ENCODE measurements around the gene RDH5.

The RDH5 gene

GRCh38 chr12:55732288-55732687 lies 12.1 kb downstream of the RDH5 start:
- Histone ChIP-seq H3K9me3 (ENCODE audit: low read length) (no peaks in the 10 kb centered on the region), H3K27me3 (ENCODE audit: insufficient read depth, low read length) (no peaks in the 10 kb centered on the region), H3K36me3 (ENCODE audit: insufficient read depth, low read length) (no peaks in the 10 kb centered on the region), H2AFZ (ENCODE audit: low read depth, low read length) (no peak overlapping the region), H3K4me1 (ENCODE audit: insufficient read depth, low read length) (peaks cover 22% of the 10 kb centered on the region), H3K4me3 (ENCODE audit: low read length) (no peak overlapping the region)

DNA sequence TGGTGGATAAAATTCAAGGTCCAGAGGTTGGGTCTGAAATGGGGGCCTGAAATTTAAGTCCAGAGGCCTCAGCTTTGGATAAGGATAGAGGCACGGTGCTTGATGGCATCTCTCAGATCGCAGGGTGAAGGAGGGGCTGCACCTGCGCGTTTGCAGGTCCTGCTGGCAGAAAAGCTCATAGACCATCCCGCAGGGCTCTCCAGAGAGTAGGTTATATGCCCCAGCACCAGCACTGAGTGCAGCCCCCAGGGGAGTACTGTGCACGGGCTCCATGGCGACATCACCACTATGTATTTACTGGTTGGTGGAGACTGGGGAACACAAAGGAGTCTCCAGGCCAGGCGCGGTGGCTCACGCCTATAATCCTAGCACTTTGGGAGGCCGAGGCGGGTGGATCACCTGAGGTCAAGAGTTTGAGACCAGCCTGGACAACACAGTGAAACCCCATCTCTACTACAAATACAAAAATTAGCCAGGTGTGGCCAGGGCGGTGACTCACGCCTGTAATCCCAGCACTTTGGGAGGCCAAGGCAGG lies 12.9 kb downstream of the RDH5 start:
- H3K9me3 ChIP-seq (ENCODE audit: low read length), result no peaks in the 10 kb centered on the region
- H3K27me3 ChIP-seq (ENCODE audit: insufficient read depth, low read length), result no peaks in the 10 kb centered on the region
- H3K4me3 ChIP-seq (ENCODE audit: low read length), result no peak overlapping the region
- peaks cover 22% of the 10 kb centered on the region for H3K4me1 ChIP-seq (ENCODE audit: insufficient read depth, low read length)
- no peak overlapping the region for H2AFZ ChIP-seq (ENCODE audit: low read depth, low read length)
- no peaks in the 10 kb centered on the region for H3K36me3 ChIP-seq (ENCODE audit: insufficient read depth, low read length)

GRCh38 chr12:55733858-55734257 lies 13.7 kb downstream of the RDH5 start:
- H3K36me3 ChIP-seq (ENCODE audit: insufficient read depth, low read length), result no peaks in the 10 kb centered on the region
- no peak overlapping the region for H3K4me3 ChIP-seq (ENCODE audit: low read length)
- no peaks in the 10 kb centered on the region for H3K27me3 ChIP-seq (ENCODE audit: insufficient read depth, low read length)
- H3K9me3 ChIP-seq (ENCODE audit: low read length), result no peaks in the 10 kb centered on the region
- H2AFZ ChIP-seq (ENCODE audit: low read depth, low read length), result no peak overlapping the region
- peaks cover 23% of the 10 kb centered on the region for H3K4me1 ChIP-seq (ENCODE audit: insufficient read depth, low read length)

DNA sequence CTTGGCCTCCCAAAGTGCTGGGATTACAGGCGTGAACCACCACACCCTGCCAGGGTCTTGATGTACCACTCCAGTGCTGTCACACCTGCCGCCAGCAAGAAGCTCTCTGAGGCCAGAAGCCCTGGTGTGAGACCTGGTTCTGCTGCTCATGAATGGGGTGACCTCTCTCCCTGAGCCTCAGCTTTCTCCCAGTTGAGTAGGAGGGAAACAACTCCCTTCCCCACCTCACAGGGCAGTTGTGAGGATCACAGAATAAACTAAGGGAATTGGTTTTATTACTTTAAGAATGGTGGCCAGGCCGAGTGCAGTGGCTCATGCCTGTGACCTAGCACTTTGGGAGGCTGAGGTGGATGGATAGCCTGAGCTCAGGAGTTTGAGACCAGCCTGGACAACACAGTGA lies 14.4 kb downstream of the RDH5 start:
- Histone ChIP-seq H2AFZ (ENCODE audit: low read depth, low read length) (no peak overlapping the region), H3K4me3 (ENCODE audit: low read length) (no peak overlapping the region), H3K27me3 (ENCODE audit: insufficient read depth, low read length) (no peaks in the 10 kb centered on the region), H3K9me3 (ENCODE audit: low read length) (no peaks in the 10 kb centered on the region), H3K36me3 (ENCODE audit: insufficient read depth, low read length) (no peaks in the 10 kb centered on the region), H3K4me1 (ENCODE audit: insufficient read depth, low read length) (peaks cover 24% of the 10 kb centered on the region)

DNA sequence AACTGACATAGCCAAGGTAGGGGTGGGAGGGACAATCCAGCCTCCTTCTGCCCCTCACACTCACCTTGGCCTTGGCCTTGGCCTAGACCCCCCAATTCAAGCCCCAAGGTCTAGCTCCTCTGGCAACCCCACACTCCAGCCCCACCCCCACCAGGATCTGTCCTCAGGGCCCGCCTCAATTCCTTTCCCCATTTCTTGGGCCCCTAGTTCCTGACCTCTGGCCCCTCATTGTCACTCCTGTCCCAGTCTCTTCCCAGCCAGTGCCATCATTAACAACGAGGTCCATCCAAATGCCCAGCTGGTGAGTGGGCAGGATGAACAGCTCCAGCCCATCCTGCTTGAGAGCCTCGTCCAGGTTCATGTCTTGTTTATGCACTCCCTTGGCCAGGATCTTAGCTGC lies 15.9 kb downstream of the RDH5 start:
- no peaks in the 10 kb centered on the region for H3K9me3 ChIP-seq (ENCODE audit: low read length)
- no peaks in the 10 kb centered on the region for H3K27me3 ChIP-seq (ENCODE audit: insufficient read depth, low read length)
- no peaks in the 10 kb centered on the region for H3K36me3 ChIP-seq (ENCODE audit: insufficient read depth, low read length)
- H3K4me1 ChIP-seq (ENCODE audit: insufficient read depth, low read length), result peaks cover 16% of the 10 kb centered on the region
- H3K4me3 ChIP-seq (ENCODE audit: low read length), result no peak overlapping the region
- no peak overlapping the region for H2AFZ ChIP-seq (ENCODE audit: low read depth, low read length)

DNA sequence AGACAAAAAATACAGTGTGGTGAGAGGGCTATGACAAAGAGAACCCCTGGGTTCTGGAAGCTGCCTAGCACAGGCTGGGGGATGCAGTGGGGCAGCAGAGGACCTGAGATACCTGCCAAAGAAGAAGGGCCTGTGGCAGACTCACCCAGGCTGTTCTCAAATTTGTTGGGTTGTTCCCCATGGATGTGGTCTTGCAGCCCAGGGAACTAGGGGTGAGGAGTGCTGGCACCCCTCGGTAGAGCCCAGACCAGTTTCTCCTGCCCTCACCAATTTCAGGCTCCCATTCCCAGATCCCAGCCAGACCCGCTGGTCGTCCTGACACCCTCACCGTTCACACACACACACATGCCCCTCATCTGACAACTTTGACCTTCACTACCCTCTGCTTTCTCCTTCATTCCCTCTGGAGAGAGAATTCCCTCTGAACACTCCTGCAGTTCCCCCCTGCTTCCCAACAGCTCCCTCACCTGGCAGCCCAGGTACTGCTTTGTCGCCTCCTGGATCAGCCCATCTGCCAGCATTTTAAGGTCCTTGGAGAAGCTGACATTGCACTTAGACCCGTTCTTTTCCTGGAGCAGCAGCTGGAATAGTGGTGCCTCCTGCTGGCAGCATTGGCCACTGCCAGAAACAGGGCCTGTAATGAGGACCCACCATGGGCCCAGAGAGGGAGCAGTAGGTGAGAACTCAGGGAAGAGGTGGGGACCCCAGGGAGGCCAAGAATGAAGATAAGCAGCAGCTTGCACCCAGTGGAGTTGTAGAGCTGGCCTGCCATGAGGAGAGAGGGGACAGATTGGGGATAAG lies 16.8 kb downstream of the RDH5 start:
- Histone ChIP-seq H3K9me3 (ENCODE audit: low read length) (no peaks in the 10 kb centered on the region), H2AFZ (ENCODE audit: low read depth, low read length) (peak overlapping the region; percentile 46), H3K4me3 (ENCODE audit: low read length) (peak overlapping the region; percentile 58), H3K36me3 (ENCODE audit: insufficient read depth, low read length) (no peaks in the 10 kb centered on the region), H3K4me1 (ENCODE audit: insufficient read depth, low read length) (peaks cover 19% of the 10 kb centered on the region), H3K27me3 (ENCODE audit: insufficient read depth, low read length) (no peaks in the 10 kb centered on the region)

- H3K36me3 ChIP-seq (ENCODE audit: insufficient read depth, low read length), result no peaks in the 10 kb centered on the region
- peak overlapping the region; percentile 46 for H2AFZ ChIP-seq (ENCODE audit: low read depth, low read length)
- H3K9me3 ChIP-seq (ENCODE audit: low read length), result no peaks in the 10 kb centered on the region
- H3K4me1 ChIP-seq (ENCODE audit: insufficient read depth, low read length), result peaks cover 25% of the 10 kb centered on the region
- H3K4me3 ChIP-seq (ENCODE audit: low read length), result peak overlapping the region; percentile 58
- no peaks in the 10 kb centered on the region for H3K27me3 ChIP-seq (ENCODE audit: insufficient read depth, low read length)
These were observed 17.5 kb downstream of the RDH5 start for GRCh38 chr12:55737581-55738122.

DNA sequence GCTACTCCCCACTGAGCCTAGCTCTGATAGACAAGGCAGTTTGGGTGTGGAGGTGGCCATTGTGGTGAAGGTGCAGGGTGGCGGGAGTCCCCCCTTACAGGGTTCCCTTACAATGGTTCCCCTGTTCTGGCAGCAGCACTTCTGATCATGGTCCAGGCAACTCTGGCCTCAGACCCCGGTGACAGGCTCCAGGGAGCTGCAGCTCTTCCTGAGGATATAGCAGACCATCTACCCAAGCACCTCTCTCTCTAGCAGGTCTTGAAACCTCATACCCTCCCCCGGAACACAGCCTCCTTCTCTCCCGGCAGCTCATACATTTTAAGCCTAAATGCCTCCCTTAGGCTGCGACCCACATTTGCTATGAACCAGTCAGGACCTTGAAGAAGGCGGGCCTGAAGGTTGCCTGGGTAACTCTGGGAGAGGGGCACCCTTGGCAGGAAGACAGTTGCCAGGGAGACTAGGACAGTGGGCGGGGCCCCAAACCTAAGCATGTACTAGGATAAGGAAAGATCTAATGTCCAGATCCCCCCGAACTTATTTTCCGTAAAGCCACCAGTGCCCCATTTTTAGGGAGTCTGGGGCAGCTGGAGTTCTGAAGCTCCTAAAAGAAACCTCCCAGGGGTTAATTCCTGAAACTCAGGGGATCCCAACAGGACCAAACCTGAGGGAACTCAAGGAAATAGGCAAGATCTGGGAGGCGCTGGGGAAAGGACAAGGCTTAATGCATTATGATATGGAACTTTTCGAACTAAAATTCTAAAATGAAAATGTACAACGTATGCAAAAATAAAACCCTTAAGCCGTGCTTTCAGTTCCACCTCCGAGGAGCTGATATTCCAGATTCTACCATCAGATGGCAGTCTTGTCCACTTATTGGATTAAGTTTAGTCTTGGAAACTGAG lies 18.2 kb downstream of the RDH5 start:
- Histone ChIP-seq H2AFZ (ENCODE audit: low read depth, low read length) (peak overlapping the region; percentile 46), H3K9me3 (ENCODE audit: low read length) (no peaks in the 10 kb centered on the region), H3K27me3 (ENCODE audit: insufficient read depth, low read length) (no peaks in the 10 kb centered on the region), H3K4me3 (ENCODE audit: low read length) (peak overlapping the region; percentile 58), H3K36me3 (ENCODE audit: insufficient read depth, low read length) (no peaks in the 10 kb centered on the region), H3K4me1 (ENCODE audit: insufficient read depth, low read length) (peaks cover 25% of the 10 kb centered on the region)

GRCh38 chr12:55739025-55739378 lies 18.8 kb downstream of the RDH5 start:
- H3K36me3 ChIP-seq (ENCODE audit: insufficient read depth, low read length), result no peaks in the 10 kb centered on the region
- no peak overlapping the region for H2AFZ ChIP-seq (ENCODE audit: low read depth, low read length)
- peaks cover 25% of the 10 kb centered on the region for H3K4me1 ChIP-seq (ENCODE audit: insufficient read depth, low read length)
- no peaks in the 10 kb centered on the region for H3K27me3 ChIP-seq (ENCODE audit: insufficient read depth, low read length)
- H3K4me3 ChIP-seq (ENCODE audit: low read length), result peak overlapping the region; percentile 58
- no peaks in the 10 kb centered on the region for H3K9me3 ChIP-seq (ENCODE audit: low read length)

DNA sequence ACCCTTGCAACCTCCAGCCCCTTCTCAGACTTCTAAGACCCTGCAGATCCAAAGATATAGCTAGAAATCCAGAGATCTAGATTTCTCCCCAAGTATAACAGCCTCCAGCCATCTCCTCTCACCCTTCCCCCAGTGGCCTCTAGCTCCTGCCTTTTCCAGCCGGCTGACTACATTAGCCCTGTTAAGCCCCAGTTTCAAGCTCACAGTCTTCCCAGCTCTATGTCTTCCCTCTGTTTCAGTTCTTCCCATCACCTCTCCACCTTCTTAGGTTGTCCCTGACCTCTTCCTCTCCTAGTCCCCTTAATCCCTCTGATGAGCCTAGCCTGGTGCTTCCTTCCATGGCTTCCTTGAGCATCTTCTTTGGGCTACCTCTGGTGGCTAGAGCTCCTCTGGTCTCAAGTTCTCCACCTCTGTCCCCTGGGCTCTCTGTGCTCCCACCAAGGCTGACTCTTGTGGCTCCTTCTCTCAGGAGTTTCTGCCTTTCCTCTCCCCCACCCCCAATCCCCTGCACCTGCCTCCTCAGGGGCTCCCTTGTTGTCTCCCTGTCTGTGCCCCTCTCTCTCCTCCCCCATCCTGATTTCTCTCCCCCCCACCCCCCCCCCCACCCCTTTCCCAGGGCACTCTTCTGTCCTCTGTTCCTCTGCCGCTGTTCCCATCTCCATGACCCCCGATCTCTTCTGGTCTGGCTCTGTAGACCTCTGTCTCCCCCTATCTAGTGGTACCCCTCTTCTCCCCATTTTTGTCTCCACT lies 21.9 kb downstream of the RDH5 start:
- H3K9me3 ChIP-seq (ENCODE audit: low read length), result no peaks in the 10 kb centered on the region
- no peaks in the 10 kb centered on the region for H3K27me3 ChIP-seq (ENCODE audit: insufficient read depth, low read length)
- peak overlapping the region; percentile 46 for H3K4me3 ChIP-seq (ENCODE audit: low read length)
- H3K36me3 ChIP-seq (ENCODE audit: insufficient read depth, low read length), result peaks cover 2% of the 10 kb centered on the region
- peaks cover 42% of the 10 kb centered on the region for H3K4me1 ChIP-seq (ENCODE audit: insufficient read depth, low read length)
- no peak overlapping the region for H2AFZ ChIP-seq (ENCODE audit: low read depth, low read length)

DNA sequence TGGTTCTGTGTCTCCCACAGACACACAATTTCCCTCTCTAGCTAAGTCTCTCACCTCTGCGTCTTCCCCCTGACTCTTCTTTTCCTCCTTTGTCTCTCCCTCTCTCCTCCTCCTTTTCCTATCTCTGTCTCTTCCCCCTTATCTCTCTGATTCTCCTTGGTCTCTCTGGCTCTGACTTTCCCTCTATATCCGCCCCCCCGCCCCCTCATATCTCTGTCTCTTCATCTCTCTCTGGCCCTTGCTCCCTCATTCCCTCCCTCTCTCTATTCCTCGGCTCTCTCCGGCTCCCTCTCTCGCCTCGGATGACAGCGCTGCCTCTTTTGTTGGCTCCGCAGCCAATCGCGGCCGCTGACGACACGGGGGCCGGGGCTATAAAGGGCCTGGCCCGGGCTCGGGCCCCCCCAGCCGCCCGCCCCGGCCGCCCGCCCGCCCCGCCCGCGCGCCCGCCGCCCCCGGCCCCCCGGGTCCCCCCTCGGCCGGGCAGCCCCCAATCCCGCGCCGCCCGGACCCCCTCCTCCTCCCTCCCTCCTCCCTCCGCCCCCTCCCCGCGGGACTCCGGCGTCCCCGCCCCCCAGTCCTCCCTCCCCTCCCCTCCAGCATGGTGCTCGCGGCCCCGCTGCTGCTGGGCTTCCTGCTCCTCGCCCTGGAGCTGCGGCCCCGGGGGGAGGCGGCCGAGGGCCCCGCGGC lies 22.7 kb downstream of the RDH5 start, which contains the start of gene GDF11:
Gene GDF11, plus strand, starts transcription at position 404 of the 687 bp plus-strand sequence. Its CDS starts 195 bp downstream, at position 599.
- Histone ChIP-seq H3K27me3 (ENCODE audit: insufficient read depth, low read length) (no peaks in the 10 kb centered on the region), H3K36me3 (ENCODE audit: insufficient read depth, low read length) (peaks cover 6% of the 10 kb centered on the region), H3K4me1 (ENCODE audit: insufficient read depth, low read length) (peaks cover 40% of the 10 kb centered on the region), H2AFZ (ENCODE audit: low read depth, low read length) (no peak within 1 kb of the TSS), H3K4me3 (ENCODE audit: low read length) (peak within 1 kb of the TSS; percentile 64), H3K9me3 (ENCODE audit: low read length) (no peaks in the 10 kb centered on the region)
